Measurements from ENCODE around the gene GFRA1.

DNA sequence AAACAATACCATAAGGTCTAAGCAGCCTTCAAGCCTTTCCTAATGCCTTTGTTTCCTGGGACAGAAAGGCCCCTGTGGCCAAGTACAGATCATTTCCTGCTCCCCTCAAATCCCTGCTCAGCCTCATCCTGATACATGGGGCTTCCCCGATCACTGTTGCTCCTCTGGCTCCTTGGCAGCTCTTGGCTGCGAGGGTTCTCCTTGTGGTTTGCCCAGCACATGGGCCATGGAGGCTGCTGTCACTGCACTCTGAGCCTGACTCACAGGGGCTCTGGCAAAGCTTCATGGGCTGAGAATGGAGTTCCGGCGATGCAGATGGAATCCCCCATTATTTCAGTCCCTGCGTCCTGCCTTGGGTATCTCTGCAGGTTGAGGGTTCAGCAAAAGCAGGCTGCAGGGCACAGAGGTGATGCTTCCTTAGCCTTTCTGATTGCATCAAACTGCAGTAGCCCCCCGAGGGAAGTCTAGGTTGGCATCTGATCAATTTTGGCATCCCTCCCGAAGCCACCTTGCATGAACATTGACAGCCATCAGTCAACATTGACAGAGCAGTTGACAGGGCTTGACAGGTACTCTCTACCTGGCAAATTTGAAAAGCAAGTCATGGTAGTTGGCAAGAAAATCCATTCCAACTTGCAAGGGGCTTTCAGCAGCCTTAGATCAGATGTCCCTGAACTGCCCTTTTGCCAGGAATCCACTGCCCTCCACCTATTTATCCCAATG, 168.6 kb downstream of the GFRA1 start:
- TF ChIP-seq EZH2 (IDR thresholded peaks at IDR 0.05) (no peak), EZH2phosphoT487 (IDR thresholded peaks at IDR 0.05) (no peak)
- TF ChIP-seq, protein P1, sequence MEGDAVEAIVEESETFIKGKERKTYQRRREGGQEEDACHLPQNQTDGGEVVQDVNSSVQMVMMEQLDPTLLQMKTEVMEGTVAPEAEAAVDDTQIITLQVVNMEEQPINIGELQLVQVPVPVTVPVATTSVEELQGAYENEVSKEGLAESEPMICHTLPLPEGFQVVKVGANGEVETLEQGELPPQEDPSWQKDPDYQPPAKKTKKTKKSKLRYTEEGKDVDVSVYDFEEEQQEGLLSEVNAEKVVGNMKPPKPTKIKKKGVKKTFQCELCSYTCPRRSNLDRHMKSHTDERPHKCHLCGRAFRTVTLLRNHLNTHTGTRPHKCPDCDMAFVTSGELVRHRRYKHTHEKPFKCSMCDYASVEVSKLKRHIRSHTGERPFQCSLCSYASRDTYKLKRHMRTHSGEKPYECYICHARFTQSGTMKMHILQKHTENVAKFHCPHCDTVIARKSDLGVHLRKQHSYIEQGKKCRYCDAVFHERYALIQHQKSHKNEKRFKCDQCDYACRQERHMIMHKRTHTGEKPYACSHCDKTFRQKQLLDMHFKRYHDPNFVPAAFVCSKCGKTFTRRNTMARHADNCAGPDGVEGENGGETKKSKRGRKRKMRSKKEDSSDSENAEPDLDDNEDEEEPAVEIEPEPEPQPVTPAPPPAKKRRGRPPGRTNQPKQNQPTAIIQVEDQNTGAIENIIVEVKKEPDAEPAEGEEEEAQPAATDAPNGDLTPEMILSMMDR (IDR thresholded peaks at IDR 0.05) = no peak
